GM19324 (cell line): ENCODE measurements around the gene ZNHIT2.

Experiments
- ATAC-seq: cut with Tn5 transposase; IDR thresholded peaks from one replicate; pipeline ENCODE4 v1.9.1; 2021; ENCODE audit warnings: mild to moderate bottlenecking, moderate library complexity; ENCODE audit not compliant: unreplicated experiment, low FRiP score

The ZNHIT2 gene

DNA sequence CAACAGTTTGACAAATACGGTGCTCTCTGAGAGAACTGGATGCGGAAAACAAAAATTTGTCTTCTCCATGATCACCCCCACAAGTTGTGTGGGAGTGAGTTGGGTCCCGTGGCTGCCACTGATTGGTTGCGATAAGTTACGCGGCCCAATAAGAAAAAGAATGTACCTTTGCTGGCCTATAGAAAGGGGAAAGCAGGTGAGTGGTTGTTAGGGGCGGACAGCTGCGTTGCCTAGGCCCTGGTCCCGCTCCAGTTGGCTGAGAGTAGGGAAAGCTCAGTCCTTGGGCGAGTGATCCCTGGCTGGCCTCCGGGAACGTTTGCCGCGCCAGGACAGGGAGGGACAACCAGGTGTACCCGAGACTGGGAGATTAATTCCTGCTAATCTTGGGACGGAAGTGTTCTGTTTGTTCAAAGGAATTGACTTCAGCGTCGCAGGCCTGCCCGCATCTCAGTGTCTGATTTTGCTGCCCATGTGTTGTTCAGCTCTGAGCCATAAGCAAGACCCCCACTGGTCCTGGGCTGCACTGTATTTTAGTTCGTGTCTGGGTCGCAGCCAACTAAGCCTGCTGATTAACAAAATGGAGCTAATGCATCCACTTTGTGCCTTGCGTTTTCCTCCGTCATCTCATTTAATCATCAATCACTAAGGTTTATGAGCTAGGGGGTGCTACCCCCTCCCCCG, 17.6 kb upstream of the ZNHIT2 start:
- ATAC-seq = peak; percentile 62

DNA sequence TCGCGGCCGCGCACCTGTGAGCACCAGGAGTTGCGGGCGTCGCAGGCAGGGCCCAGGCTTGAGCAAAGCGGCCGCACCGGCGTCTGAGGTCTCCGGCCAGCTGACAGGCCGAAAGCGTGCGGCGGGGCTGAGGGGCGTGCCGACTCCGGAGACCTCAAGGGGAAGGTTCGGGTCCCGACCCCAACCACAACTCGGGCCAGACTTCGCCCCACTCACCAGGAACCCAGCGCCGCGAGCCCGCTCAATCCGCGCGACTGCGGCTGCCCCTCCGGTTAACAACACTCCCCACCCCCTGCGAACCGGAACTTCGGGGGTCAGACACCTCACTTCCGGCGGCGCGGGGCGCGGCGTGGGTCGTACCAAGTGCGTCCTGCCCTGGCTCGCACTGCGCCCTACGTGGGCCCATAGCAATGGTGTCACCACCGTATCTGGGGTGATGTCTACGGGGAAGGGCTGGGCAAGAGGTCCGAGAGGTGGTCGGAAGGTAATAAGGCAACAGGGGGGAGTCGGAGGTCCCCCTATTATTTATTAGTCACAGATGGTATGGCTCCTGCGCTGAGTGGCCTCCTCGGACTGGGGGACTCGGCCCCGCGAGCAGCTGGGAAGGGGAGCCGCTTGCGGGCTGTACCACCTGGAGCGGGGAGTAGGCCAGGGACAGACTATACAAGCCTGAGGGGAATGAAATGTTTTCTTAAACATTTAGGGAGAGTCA, 16.9 kb upstream of the ZNHIT2 start, which contains the start of gene SYVN1:
Gene SYVN1, minus strand, starts transcription at position 280 of the 712 bp plus-strand sequence. CDS start 918 bp downstream, outside the sequence.
- peak; percentile 50 for ATAC-seq

DNA sequence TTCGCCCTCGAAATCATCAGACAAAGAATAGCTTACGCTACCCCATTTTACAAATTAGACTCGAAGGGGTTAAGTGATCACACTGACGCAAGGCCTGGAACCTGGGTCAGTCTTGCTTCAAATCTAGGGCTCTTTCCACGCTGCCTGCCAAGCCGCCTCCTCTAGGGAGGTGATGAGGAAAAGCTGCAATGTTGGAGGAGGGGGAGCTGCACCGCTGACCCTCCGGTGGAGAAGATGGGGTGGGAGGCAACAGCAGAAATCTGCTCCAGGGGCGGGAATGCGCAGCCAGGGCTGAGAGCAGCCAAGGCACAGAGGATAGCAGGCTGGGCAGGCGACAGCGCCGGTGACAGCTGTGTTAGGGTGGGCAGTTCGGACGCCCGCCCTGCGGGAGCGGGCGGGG, 16.2 kb upstream of the ZNHIT2 start:
- ATAC-seq = no peak

DNA sequence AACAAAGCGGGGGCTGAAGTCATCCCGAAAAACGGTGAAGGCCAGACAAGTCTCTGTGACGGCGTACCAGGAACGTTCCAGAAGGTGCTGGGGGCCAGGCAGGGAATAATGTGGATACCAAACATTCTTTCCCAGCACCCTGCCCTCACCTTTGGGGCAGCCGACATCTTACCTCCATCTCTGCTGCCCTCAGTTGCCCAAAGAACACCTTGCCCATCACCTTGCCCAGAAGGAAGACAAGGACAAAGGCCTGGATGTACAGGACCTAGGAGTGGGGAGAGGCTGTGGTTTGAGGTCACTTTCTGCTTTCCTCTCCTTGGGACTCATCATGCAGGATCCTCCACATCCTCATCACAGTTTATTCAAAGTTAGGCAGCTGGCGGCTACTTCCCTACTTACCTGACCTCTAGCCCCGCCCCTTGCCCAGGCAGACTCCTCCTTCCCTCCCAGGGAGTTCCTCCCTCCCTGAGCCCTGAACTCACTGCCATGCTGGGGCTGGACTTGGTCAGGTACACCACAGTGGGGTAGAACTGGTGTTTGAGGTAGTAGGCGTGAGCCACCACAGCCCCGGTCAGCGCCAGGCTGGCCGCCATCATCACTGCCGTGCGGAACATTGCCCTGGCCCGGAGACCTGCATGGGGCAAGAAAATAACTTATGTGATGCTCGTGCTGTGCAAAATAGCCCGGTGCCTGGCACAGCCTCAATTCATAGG, 15.6 kb upstream of the ZNHIT2 start:
- ATAC-seq = no peak

DNA sequence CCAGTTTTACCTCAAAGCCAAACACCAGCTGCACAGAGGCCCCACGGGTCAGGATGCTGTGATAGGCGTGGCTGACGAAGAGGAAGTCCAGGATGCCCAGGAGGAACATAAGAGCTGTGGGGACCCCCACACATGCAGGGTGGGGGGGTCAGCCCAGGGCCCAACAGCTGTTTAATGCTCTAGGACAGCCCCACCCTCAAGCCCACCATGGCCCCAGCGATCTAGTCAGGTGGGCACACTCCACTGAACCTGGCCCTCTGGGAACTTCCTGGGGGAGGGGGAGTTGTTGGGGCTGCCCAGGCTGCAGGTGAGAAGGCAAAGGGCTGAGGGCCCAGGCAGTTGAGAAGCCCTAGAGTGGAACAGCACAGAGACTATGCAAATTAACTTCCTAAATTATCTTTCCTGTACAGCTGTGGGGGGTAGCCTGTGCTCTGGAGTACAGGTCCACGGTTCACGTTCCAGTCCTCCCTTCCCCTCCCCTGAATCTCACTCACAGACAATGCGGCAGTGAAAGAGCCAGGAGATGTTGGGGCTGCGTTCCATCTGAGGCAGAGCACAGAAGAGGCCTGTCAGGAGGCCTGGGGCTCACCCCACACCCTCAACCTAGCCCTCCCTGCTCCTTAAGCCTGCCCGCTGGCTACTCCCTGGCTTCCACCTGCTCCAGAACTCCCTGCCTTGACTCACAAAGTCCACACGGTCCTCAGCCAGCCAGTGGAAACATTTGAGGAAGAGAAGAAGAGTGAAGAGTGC, 14.9 kb upstream of the ZNHIT2 start:
- peak; percentile 39 for ATAC-seq

DNA sequence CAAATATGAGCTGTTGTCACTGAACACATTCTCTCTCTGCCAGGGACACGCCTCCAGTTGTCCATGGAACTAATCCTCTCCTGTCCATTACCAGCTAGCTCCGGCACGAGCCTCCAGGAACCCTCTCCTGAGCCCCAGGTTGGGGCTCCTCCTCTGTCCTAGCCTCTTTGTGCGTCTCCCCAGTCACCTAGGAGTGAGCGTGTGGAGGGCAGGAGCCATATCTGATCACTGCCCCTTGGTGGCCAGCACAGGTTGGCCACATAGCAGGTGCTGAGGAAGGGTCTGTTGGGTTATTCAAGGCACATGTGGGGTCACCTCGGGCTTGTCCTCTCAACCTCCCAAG, 14.4 kb upstream of the ZNHIT2 start:
- no peak for ATAC-seq

DNA sequence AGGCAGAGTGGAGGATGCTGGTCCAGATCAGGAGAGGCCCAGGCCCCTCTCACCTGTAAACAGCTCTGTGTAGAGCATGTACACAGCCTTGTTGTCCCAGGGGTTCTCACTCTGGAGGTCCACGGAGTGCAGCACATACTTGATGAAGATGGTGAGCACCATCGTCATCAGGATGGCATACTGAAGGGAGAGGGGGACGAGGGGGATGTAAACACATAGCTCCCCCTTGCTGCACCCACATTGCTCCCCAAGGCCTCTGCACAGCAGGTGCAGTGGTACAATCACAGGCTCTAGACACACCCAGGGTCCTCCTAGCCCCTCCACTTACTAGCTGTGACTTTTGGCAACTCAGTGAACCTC, 13.9 kb upstream of the ZNHIT2 start:
- ATAC-seq = no peak

DNA sequence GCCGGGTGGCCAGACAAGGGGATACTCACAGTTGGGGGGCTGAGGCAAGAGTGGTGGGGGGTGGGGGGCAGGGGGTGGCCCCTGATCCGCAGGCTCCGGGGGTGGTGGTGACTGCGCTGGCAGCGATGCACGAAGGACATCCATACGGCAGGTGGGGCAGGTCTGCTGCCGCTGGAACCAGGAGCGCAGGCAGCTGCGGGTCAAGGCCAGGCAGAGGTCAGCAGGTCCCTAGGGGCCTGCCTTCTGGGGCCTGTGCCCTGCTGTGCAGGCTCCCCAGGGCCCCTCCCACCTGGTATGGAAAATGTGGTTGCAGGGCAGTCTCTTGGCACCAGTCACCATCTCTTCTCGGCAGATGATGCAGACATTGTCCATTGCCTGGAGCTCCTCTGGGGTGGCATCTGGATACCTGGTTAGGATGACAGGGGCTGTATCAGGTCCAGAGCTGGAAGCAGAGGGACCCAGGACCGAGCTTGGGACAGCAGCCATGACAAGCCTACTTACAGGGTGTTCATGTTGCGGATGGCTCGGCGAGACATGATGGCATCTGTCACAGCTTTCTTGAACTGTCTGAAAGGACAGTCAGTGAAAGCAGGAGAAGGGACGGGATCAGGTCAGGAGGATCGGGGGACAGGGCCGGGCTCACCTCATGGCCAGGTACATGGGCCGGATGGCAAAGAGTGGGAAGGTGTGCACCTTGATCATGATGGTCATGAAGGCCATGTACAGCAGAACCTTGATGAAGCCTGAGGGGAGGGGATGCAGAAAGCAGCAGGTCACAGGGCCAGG, 13.3 kb upstream of the ZNHIT2 start:
- no peak for ATAC-seq

DNA sequence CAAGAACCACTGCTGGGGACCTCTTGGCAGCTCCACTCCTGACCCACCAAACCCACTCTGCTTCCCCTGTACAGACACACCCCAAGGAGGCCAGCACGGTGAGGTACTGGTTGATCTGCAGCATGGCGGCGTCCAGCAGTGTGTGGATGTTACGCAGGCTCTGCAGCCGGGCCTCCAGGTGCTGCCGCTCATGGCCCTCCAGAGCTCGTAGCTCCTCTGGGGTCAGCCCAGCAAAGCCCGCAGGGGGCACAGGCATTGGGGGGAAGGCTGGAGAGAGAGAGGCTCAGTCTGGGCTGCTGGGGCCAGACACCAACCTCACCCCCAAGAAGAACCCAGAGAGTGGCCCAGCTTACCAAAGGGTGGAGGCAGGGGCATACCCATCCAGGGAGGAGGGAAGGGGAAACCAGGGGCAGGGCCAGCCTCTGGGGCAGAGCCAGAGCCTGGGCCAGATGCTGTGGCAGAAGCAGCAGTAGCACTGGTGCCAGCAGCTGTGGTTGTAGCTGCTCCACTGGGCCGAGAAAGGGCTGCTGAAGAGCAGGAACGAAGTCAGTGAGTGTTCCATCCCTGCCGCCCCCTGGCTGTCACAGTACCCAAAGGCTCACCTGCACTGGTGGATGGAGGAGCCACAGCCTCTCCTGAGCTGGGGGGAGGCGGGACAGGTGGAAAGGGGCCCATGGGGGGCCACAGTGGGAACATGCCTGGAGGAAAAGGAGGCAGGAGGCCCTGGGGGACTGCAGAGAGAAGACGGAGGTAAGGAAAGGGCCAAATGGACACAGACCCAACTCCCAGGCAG, 12.3 kb upstream of the ZNHIT2 start:
- no peak for ATAC-seq

DNA sequence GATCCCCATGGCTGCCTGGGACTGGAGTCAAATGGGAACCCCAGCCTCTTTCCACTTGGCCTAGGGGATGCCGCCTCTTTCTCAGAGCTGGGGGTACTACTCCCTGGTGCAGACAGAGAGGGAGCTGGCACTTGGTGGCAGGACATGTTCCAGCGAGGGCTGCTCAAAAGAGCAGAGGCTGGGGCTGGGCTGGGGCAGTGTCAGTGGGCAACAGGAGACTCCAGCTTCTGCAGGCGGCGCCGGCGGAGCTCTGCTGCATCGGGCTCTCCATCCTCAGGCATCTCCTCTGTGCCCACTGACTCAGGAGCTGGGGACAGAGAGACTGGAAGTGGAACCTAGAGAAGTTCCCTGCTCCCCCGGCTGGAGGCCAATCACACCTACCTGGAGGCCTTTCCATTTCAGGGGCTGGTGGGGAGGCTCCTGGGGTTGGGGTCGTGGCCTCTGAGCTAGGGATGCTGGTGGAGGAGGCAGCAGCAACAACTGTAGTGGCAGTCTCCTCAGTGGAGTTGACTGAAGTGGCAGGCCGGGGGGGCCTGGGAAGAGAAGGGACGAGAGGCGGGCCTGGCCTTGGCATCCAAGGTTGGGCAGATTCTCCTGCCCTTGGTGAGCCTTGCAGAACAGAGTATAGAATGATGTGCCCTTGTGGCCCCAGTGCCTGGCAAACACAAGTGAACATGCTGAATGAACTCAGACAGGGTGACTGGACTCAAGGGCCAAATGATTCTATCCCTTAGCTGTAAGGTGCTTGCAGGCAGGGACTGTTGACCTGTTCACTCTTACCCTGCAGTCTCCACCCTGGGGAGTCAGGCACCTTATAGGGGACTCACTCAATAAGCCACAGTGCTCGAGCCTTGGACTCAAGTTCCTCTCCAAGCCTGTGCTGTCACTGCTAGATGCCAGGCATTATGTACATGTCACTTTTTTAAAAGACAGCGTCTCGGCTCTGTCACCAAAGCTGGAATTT, 11.0 kb upstream of the ZNHIT2 start:
- no peak for ATAC-seq

DNA sequence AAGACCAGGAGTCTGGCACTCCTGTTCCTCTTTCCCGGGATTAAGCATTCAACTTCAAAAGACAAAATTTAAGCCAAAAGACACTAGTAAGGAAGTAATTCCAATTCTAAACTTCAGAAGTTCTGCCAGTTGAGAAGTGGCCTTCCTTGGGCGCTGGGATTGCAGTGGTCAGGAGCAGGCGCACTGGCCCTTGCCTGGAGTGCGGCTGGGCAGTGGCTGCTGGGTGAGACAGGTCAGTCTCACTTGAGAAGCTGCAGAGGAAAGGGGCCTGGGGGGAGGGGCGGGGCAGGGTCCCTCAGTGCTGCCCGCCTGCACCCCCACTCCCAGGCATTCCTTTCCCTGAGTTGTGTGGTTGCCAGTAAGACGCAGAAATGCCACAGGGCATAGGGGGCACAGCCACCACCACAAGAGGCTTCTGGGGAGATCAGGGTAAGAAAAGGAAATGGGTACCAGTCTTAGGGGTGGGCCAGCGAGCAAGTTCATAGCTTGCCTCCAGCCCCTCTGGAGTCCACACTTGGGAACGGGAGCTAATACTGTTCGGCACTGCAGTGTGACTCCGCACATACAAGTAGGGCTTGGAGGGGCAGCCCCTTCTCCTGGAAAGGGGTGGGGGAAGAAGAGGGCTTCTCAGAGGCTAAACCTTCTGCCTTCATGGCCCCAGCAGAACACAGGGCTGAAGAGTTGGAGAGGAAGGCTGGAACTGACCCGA, 10.1 kb upstream of the ZNHIT2 start:
- ATAC-seq = no peak

DNA sequence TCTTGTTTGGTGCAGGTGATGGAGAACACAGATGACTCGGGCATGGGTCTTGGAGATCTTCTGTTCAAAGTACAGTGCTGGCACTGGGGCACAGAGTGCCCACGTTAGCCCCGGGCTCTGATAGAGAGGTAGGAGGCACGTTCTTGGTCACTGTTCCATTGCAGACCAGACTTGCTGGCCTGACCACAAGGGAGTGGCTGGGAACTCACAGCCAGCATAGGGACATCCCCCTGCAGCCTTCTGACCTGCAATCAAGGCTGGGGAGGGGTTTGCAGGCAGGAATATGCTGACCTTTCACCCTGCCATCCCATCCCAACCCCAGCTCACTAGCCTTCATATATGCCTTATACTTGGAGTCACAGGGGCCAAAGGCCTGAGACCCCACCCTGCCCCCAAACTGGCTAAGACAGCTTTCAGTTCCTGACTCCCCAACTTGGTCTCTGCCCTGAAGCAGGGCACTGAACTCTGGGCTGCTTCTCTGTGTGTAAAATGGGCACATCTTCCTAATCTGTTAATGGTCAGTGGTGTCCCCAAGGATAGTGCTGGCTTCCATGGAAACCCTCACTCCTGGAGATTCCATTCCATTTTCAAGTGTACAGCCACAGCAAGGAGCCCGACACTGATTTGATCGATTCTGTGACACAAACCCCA, 9.2 kb upstream of the ZNHIT2 start:
- ATAC-seq = no peak

DNA sequence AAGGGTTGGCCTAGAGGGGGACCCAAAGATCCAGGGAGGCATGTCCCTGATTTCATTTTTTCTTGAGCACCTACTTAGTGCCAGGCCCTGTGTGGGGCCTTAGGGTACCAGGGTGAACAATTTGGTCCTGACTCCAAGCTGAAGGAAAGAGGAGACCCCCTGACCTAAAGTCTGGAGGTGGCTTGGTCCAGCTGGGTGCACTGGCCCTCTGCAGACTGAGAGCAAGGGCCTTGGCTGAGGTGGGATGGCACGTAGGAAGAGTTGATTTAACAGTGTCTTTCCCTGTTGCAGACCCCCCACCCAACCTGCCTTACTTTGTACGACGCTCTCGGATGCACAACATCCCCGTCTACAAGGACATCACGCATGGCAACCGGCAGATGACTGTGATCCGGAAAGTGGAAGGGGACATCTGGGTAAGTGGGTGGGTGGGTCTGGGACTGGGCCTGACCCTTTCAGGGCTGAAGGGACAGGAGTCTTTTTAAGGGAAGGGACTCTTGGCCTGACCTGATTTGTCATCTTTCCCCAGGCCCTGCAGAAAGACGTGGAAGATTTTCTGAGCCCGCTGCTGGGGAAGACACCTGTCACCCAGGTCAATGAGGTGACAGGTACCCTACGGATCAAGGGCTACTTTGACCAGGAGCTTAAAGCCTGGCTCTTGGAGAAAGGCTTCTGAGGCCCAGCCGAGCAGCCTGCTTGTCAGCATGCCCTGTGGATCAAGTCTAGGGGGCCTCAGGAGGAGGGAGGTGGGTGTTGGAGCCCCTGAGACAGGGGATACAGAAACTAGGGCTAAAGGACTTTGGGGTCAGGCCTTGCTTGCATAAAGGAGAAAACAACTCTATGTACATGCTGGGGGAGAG, 7.9 kb upstream of the ZNHIT2 start:
- ATAC-seq = no peak

DNA sequence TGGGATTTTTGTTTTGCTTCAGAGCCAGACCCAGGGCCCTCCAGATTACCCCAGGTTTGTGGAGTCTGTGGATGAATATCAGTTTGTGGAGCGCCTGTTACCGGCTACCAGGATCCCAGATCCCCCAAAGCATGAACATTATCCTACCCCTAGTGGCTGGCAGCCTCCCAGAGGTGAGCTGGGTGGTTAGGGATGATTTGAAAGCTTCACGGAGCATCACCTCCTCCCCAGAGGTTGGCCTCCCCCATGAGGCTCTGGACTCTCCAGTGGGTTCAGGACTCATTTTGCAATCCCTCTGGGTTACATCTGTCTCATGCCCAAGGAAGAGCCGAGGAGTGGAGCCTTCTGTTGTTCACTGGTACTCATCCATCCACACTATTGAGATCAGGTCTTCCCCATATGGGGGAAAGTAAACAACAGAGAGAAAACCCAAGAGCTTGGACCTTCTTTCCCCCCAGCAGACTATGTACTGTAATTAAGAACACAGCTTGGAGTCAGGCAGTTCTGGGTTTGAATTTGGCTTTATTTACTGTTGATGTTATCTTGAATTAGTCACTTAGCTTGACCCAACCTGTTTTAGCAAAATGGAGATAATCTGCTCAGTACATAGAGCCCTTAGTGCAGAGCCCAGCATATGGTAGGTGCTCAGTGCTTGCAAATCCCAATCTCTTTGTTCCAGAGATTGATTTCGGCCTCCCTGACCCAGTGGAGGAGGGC, 7.1 kb upstream of the ZNHIT2 start:
- no peak for ATAC-seq

DNA sequence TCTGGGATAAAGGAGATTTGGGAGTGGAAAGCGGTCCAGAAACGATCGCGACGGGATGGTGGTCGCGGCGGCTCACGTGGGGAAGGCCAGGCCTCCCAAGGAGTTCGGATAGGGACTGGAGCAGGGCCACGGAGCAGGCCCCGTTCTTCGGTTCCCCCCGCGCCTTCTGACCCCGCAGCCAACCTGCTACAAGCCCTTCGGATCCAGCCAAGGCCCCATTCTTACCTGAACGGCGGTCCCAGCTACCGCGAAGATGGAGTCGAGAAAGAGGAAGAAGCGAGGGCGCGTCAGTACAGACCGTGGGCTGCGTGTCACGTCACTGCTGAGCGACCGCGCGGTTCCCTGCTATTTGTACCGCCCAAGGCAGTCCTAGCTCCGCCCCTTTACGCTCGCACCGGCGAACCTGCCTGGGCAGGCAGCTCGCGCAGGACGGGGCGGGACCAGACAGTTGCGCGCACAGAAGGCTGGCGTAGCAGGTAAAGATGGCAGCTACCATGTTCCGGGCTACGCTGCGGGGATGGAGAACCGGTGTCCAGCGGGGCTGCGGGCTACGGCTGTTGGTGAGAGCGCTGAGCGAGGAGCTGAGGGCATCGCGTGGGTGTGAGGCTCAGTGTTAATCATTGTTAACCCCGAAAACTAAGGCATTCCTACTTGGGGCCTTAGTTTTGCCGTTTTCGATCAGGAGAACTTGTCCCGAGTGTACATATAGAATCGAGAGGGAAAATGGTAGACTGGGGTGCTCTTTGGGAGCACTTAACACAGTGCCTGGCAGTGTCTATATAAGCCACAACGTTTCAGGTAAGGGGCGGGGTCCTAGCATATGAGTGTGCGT, 4.6 kb upstream of the ZNHIT2 start, which contains the start of the genes FAU and MRPL49:
Gene FAU, minus strand, starts transcription at position 270 of the 832 bp plus-strand sequence. CDS start 321 bp downstream, outside the sequence.
Gene MRPL49, plus strand, starts transcription at position 457 of the 832 bp plus-strand sequence. Its CDS starts 26 bp downstream, at position 483.
- ATAC-seq = peak; percentile 65
